IPS-18c (cell line): Measurements from ENCODE around the gene PTCHD1.
A peak's percentile ranks its signal among the peaks of the same experiment; 100 is the strongest.

Experiments used
- H3K4me3 ChIP-seq: 2 replicates; pipeline ENCODE4 v1.7.0; 2013; ENCODE audit warnings: low read depth, mild to moderate bottlenecking, low read length, moderate library complexity; ENCODE audit not compliant: insufficient read depth
- H3K9me3 ChIP-seq: one replicate; pipeline ENCODE4 v1.6.1; 2013; ENCODE audit warnings: mild to moderate bottlenecking, low read length, moderate library complexity; ENCODE audit not compliant: control insufficient read depth, insufficient read depth

The PTCHD1 gene

GRCh38 chrX:23334848-23335599, at the start of gene PTCHD1:
Gene PTCHD1 (plus strand): TSS chrX:23334849. CDS start chrX:23334876, 27 bp downstream.
- H3K4me3 ChIP-seq: peak within 1 kb of the TSS; percentile 71
- no peaks in the 10 kb centered on the region for H3K9me3 ChIP-seq

- no peak overlapping the region for H3K4me3 ChIP-seq
- no peaks in the 10 kb centered on the region for H3K9me3 ChIP-seq
These were observed 47.9 kb upstream of the PTCHD1 start for GRCh38 chrX:23286731-23287130.

DNA sequence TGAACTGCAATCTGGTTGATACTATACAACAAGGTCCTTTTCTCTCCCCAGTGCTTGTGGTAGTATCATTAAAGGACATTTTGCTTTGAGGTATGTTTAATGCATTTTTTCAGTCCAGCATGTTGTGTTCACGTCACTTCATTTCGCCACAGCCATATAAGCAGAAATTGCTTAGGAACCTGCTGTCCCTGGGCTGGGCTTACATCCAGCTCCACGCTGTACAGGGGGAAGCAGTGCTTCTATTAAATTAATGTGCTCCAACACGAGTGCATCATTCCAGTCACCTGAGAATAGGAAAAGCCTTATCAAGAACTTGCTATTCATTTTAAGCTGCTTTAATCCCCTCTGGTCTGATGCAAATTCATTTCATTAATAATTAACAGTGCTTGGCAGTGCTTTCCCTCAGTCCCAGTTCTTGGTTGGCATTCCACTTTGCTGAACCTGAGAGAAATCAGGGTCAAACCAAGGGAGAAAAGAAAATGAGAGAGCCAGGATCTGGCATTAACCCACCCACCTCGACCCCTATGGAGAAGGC, 47.4 kb upstream of the PTCHD1 start:
- Histone ChIP-seq H3K9me3 (no peaks in the 10 kb centered on the region), H3K4me3 (no peak overlapping the region)

DNA sequence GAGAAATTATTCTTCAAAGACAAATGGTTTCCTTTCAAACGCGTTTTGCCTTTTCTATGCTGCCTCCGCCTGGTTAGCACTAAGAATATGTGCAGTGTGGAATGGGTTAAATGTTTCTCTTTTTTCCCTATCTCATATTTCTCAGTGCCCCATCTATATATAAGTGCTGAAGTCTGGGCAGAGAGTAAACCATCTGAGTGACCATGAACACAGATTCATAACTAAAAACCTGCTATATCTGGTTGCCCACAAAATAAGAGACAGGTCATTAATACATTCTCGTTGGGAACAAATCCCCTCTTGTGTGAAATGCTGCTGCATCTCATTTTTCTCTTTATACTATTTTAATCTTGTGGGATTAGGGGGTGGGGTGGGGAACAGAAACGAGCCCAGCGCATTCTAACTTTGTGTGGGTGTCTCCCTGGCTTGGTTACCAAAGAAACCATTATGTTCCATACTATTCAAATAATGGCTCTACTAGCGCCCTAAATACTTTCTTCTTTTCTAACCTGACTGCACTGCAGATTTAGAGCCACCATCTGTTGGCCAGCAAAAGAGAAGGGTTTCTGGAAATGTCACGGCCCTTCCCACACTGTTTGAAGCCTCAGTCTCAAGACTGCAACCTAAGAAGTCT, 42.2 kb upstream of the PTCHD1 start:
- Histone ChIP-seq H3K4me3 (no peak overlapping the region), H3K9me3 (no peaks in the 10 kb centered on the region)

DNA sequence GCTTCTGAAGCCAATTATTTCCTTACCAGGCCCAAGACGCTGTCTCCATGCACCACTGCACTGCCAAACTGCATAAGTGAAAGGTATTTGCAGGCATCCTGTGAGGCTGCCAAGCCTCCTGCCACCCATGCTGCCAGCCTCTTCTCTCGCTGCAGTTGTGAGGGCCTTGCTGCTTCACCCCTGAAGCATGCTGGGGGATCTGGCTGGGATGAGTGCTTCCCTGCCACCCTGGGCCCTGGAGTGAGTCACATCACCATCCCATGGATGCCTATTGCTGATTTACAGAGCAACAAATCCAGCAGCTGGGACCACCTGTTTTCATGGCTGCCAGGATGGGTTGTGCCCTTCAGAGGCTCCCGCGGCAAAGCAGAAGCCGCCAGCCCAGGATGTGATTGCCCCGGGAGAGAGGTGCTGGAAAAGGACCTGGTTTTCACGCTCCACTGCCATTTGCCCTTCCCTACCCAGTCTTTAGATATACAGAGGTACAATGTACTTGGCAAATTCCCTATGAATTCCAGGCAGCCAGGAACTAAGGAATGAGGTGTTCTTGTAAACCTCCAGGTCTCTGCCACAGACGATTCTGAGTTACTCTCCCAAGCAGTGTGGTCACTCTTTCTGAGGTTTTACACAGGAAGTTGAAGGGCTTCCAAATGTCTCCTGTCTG, 41.5 kb upstream of the PTCHD1 start:
- no peaks in the 10 kb centered on the region for H3K9me3 ChIP-seq
- no peak overlapping the region for H3K4me3 ChIP-seq

DNA sequence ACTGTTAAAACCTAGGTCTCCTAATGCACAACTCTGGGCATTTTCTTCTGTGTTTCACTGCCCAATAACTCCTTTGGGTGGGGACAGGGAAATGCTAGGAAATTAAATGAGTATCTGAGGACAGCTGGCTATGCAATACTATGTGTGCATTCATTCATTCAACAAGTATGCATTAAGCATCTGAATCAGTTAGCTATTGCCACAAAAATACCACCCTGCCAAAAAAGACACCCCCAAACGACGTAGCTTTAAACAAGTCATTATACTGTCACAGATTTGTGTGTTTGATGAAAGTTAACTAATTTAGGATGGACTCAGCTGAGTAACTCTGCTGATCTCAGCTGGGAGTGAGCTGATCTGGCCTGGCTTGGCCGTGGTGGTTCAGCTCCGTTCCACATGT, 29.8 kb upstream of the PTCHD1 start:
- Histone ChIP-seq H3K4me3 (no peak overlapping the region), H3K9me3 (no peaks in the 10 kb centered on the region)

- no peaks in the 10 kb centered on the region for H3K9me3 ChIP-seq
- H3K4me3 ChIP-seq: no peak overlapping the region
These were observed 22.9 kb upstream of the PTCHD1 start for GRCh38 chrX:23311731-23312130.

GRCh38 chrX:23312136-23312535, 22.5 kb upstream of the PTCHD1 start:
- Histone ChIP-seq H3K9me3 (no peaks in the 10 kb centered on the region), H3K4me3 (no peak overlapping the region)

GRCh38 chrX:23317799-23318724, 16.6 kb upstream of the PTCHD1 start:
- no peaks in the 10 kb centered on the region for H3K9me3 ChIP-seq
- H3K4me3 ChIP-seq: no peak overlapping the region

DNA sequence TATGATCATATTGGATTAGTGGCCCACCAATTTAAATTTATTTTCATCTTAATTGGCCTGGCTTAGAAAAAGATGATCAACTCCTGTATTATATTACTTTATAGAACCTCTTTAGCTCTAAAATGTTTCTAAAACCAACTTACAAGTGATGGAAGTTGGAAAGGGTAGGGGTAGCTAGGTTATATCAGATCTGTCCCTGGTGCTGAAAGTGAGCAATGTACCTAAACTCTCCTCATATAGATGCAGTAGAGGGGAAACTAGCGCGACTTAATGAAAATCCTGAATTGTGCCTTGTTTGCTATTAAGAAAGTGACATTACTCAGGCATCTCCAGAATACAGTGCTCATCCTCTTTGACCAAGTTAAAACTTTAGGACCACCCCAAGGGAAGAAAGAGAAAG, 7.5 kb upstream of the PTCHD1 start:
- H3K9me3 ChIP-seq: no peaks in the 10 kb centered on the region
- H3K4me3 ChIP-seq: no peak overlapping the region

DNA sequence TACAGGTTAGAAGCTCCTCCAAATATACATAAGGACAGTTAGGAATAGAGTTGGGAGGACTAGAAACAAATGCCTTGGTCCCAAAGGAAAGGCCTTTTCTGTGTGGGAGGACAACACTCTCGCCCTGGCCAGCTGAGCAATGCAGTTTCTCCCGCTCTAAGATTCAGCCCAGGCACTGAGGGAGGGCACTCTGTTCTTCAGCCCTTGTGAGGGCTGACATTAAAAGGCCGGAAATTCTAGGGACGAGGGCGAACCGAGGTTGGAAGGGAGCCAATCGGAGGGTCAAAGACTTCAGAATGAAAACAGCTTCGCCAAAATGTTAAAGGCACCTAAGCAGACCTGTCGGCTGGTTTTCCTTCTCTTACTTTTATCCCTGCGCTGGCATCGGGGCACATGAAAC, 2.9 kb upstream of the PTCHD1 start:
- H3K9me3 ChIP-seq: no peaks in the 10 kb centered on the region
- H3K4me3 ChIP-seq: peak overlapping the region; percentile 71

DNA sequence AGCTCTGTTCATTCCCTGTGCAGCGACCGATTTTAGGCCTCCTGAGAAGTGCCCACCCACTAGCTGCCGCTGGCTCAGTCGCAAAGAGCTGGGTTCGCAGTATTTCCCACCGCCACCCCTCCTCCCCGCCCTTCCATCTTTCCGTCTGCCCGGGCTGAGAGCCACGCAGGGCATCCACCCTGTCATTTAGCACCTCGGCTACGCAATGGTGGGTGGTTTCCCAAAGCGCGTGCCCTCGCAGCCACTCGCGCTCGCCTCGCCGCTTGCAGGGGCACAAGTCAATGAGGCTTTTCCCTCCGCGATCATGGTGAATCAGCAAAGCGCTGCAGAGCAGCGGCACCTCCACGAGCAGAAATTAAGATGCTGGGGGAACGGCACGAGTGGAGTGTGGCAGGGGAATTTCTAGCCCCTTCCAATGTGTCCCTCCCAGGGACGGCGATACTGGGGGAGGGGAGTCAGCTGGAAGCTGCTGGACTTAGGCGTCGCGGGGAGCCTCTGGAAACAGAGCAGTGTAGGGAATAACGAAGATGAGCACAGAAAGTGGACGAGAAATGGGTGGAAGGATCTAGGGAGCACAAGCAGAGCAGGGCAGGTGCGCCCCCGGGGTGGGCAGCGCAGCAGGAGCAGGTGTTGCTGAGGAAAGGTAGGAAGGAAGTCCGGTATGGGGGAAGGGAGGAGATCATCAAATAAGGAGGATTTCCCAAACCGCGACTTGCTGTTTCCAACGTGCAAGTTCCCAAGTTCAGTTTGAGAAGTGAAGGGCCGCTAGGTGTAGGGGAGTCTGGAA, 2.4 kb upstream of the PTCHD1 start:
- Histone ChIP-seq H3K4me3 (peak overlapping the region; percentile 71), H3K9me3 (no peaks in the 10 kb centered on the region)

GRCh38 chrX:23332888-23333821, 1.5 kb upstream of the PTCHD1 start:
- H3K4me3 ChIP-seq: peak overlapping the region; percentile 71
- H3K9me3 ChIP-seq: no peaks in the 10 kb centered on the region

DNA sequence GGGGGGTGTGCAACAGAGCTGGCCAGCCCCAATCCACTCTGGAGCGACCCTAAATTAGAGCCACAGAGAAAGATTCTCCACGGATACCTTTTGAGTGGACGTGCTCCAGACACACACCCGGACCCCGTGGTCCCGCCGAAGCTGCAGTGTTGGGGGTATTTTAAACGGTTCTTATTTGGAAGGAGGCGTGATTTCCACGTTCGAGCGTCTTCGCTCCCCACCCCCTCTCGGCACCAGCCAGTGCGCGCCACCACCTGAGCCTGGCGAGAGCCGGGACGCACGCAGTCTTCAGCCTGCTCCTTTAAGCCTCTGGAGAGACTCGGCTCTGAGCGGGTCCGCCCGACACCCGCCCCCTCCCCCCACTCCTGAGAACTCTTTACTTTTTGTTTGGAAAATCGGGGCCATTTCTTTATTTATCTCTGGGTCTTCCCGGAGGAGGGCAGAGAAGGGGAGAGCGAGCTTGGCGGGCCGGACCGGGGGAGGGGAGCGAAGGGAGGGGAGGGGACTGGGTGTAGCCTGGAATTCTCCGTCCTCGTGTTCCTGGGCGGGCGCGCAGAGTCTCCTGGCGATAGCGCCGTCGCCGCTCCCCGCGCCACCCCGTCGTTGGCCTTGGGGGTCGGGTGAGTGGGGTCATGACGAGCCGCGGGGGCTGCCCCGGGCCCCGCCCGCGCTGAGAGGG, 668 bp upstream of the PTCHD1 start:
- peak overlapping the region; percentile 71 for H3K4me3 ChIP-seq
- no peaks in the 10 kb centered on the region for H3K9me3 ChIP-seq

- Histone ChIP-seq H3K9me3 (no peaks in the 10 kb centered on the region), H3K4me3 (peak overlapping the region; percentile 71)
These were observed 165 bp upstream of the PTCHD1 start for GRCh38 chrX:23334521-23334847.
